Panc1 (cell line): ENCODE results near the gene GRAMD1B.
"Not testable (repeated sequence)": the region's sequence is repeated elsewhere in the genome, so short reads cannot be mapped to it uniquely, and the experiment has no call there.

Experiments
- POLR2AphosphoS5 ChIP-seq: IDR thresholded peaks from 2 replicates; pipeline ENCODE4 v1.6.1; 2012; ENCODE audit warnings: mild to moderate bottlenecking, low read depth, low read length, moderate library complexity
- TF ChIP-seq, protein P1 (sequence below): fragments of 450-650 bp; IDR thresholded peaks from 2 replicates; pipeline ENCODE4 v1.5.1; 2017; ENCODE audit warnings: mild to moderate bottlenecking

GRCh38 chr11:123520476-123520875, 90.4 kb downstream of the GRAMD1B start:
- TF ChIP-seq, protein P1, sequence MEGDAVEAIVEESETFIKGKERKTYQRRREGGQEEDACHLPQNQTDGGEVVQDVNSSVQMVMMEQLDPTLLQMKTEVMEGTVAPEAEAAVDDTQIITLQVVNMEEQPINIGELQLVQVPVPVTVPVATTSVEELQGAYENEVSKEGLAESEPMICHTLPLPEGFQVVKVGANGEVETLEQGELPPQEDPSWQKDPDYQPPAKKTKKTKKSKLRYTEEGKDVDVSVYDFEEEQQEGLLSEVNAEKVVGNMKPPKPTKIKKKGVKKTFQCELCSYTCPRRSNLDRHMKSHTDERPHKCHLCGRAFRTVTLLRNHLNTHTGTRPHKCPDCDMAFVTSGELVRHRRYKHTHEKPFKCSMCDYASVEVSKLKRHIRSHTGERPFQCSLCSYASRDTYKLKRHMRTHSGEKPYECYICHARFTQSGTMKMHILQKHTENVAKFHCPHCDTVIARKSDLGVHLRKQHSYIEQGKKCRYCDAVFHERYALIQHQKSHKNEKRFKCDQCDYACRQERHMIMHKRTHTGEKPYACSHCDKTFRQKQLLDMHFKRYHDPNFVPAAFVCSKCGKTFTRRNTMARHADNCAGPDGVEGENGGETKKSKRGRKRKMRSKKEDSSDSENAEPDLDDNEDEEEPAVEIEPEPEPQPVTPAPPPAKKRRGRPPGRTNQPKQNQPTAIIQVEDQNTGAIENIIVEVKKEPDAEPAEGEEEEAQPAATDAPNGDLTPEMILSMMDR: not testable (repeated sequence)
- not testable (repeated sequence) for TF ChIP-seq POLR2AphosphoS5
